Measurements from ENCODE around the gene ANKS1A.

ANKS1A gene

GRCh38 chr6:35025232-35026188 is 136.5 kb downstream of the ANKS1A start:
- TF ChIP-seq CTCF (conservative IDR thresholded peaks at IDR 0.05), result no peak
- TF ChIP-seq ZFX (IDR thresholded peaks at IDR 0.05), result no peak
- no peak overlapping the region for H3K27ac ChIP-seq

- TF ChIP-seq CTCF (conservative IDR thresholded peaks at IDR 0.05) (no peak), ZFX (IDR thresholded peaks at IDR 0.05) (no peak)
- no peak overlapping the region for H3K27ac ChIP-seq
These were observed 137.6 kb downstream of the ANKS1A start for GRCh38 chr6:35026434-35027222.

- H3K27ac ChIP-seq, result peak overlapping the region; percentile 38
- no peak for TF ChIP-seq ZFX (IDR thresholded peaks at IDR 0.05)
These were observed 138.8 kb downstream of the ANKS1A start for GRCh38 chr6:35027807-35028206.

GRCh38 chr6:35028781-35029769 is 140.0 kb downstream of the ANKS1A start:
- TF ChIP-seq CTCF (conservative IDR thresholded peaks at IDR 0.05) (no peak), ZFX (IDR thresholded peaks at IDR 0.05) (no peak)
- no peak overlapping the region for H3K27ac ChIP-seq

- H3K27ac ChIP-seq, result no peak overlapping the region
- TF ChIP-seq ZFX (IDR thresholded peaks at IDR 0.05) (no peak), CTCF (conservative IDR thresholded peaks at IDR 0.05) (no peak)
These were observed 141.0 kb downstream of the ANKS1A start for GRCh38 chr6:35030099-35030498.

GRCh38 chr6:35031611-35032529 is 142.8 kb downstream of the ANKS1A start:
- no peak overlapping the region for H3K27ac ChIP-seq

More at GRCh38 chr6:35031611-35032529, 142.8 kb downstream of the ANKS1A start:
- TF ChIP-seq CTCF (conservative IDR thresholded peaks at IDR 0.05), result no peak
- no peak for TF ChIP-seq ZFX (IDR thresholded peaks at IDR 0.05)

All from C4-2B (cell line).